ENCODE measurements around the gene TMOD3.

GRCh38 chr15:51955504-51955903, 126.1 kb downstream of the TMOD3 start:
- TF ChIP-seq, protein P1, sequence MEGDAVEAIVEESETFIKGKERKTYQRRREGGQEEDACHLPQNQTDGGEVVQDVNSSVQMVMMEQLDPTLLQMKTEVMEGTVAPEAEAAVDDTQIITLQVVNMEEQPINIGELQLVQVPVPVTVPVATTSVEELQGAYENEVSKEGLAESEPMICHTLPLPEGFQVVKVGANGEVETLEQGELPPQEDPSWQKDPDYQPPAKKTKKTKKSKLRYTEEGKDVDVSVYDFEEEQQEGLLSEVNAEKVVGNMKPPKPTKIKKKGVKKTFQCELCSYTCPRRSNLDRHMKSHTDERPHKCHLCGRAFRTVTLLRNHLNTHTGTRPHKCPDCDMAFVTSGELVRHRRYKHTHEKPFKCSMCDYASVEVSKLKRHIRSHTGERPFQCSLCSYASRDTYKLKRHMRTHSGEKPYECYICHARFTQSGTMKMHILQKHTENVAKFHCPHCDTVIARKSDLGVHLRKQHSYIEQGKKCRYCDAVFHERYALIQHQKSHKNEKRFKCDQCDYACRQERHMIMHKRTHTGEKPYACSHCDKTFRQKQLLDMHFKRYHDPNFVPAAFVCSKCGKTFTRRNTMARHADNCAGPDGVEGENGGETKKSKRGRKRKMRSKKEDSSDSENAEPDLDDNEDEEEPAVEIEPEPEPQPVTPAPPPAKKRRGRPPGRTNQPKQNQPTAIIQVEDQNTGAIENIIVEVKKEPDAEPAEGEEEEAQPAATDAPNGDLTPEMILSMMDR (IDR thresholded peaks at IDR 0.05) = no peak
- TF ChIP-seq POLR2A (IDR thresholded peaks at IDR 0.05) = no peak

Data from body of pancreas (tissue), 4 donors.